IPS-18c (cell line): ENCODE results near the gene GAGE10.
"Not testable (repeated sequence)": the region's sequence is repeated elsewhere in the genome, so short reads cannot be mapped to it uniquely, and the experiment has no call there.

Experiments used
- H3K4me3 ChIP-seq: 2 replicates; pipeline ENCODE4 v1.7.0; 2013; ENCODE audit warnings: low read depth, mild to moderate bottlenecking, low read length, moderate library complexity; ENCODE audit not compliant: insufficient read depth
- H3K9me3 ChIP-seq: one replicate; pipeline ENCODE4 v1.6.1; 2013; ENCODE audit warnings: mild to moderate bottlenecking, low read length, moderate library complexity; ENCODE audit not compliant: control insufficient read depth, insufficient read depth

The GAGE10 gene

GRCh38 chrX:49300703-49301102 is 2.7 kb upstream of the GAGE10 start:
- Histone ChIP-seq H3K9me3 (peaks cover 7% of the 10 kb centered on the region), H3K4me3 (no peak overlapping the region)

DNA sequence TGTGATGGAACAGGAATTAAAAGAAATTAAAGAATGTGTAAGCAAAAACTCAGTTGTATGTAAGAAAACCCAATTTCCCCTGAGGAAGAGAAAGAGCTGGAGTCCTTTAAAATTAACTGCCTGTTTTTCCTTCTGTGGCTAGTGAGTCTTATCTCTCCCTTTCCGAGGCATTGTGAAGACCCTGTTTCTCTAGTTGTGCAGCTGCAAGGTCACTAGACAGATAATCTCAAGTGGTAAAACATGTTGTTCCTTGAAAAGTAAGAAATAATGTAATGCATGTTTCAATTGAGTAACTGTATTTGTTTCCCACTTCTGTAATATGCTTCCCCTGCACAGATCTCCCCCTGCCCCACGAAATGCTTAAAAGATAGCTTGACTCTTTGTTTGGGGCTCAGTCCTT is 4.3 kb downstream of the GAGE10 start:
- H3K4me3 ChIP-seq, H3K9me3 ChIP-seq: not testable (repeated sequence)

DNA sequence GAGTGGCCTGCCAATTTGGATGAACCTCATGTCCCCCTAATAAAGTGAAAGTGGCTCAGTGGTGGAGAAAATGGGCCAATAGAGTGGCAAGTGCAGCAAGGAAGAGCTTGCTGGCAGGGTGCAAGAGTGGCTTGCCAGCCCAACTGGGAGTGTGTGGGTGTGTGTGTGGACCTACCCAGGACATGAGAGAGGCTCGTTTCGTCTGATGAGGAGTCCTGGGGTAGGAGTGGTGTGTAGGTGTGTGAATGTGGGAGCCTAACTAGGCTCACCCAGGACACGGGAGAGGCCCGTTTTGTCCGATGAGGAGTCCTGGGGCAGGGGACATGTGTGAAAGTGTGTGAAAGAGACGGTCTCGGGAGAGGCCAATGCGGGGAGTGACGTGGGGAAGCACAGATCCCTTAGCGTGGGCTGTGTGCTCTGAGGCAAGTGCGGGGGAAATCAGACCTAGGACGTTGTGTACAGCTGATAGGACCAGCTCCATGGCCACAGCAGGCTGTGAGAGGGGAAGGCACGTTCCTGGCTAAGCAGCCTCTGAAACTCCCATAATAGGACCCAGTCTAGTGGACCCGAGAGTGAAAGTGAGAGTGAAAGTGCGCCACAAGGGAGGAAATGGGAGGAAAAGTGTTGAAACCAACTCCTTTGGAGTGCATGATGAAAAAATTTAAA is 5.3 kb downstream of the GAGE10 start:
- Histone ChIP-seq H3K4me3 (no peak overlapping the region), H3K9me3 (peaks cover 11% of the 10 kb centered on the region)

GRCh38 chrX:49309401-49309981 is 6.0 kb downstream of the GAGE10 start:
- Histone ChIP-seq H3K9me3 (peaks cover 12% of the 10 kb centered on the region), H3K4me3 (peak overlapping the region; percentile 24; the same call in 1 of the 2 replicates)

GRCh38 chrX:49310371-49310770 is 6.9 kb downstream of the GAGE10 start:
- H3K4me3 ChIP-seq: peak overlapping the region; percentile 6; the same call in 1 of the 2 replicates
- H3K9me3 ChIP-seq: peaks cover 13% of the 10 kb centered on the region

- peaks cover 13% of the 10 kb centered on the region for H3K9me3 ChIP-seq
- H3K4me3 ChIP-seq: no peak overlapping the region
These were observed 8.7 kb downstream of the GAGE10 start for GRCh38 chrX:49312176-49312575.

GRCh38 chrX:49316085-49316484 is 12.6 kb downstream of the GAGE10 start:
- Histone ChIP-seq H3K9me3 (peaks cover 7% of the 10 kb centered on the region), H3K4me3 (no peak overlapping the region)

GRCh38 chrX:49321737-49322136 is 18.3 kb downstream of the GAGE10 start, which contains the start of gene GAGE12J:
GAGE12J (plus strand) TSS chrX:49322037; CDS start chrX:49323194, 1,157 bp downstream.
- H3K9me3 ChIP-seq, H3K4me3 ChIP-seq: not testable (repeated sequence)

DNA sequence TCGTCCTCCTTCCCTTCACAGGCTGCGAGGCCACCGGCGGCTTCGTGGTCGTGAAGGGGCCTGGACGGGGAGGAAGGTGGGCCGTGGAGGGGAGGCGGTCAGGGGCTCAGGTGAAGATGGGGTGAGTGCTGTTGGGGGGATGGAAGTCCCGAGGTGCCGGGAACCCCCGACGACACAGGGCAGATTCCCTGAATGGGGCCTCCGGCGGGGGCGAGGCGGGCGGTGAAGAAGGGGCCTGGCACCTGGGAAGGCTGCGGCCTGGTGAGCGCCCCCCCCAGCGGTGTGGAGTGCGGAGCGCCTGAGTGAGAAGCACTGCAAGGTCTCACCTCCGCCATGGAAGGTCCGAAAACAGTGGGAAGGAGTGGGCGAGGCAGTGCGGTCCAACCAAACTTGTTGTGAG is 18.8 kb downstream of the GAGE10 start:
- not testable (repeated sequence) for H3K9me3 ChIP-seq, H3K4me3 ChIP-seq

DNA sequence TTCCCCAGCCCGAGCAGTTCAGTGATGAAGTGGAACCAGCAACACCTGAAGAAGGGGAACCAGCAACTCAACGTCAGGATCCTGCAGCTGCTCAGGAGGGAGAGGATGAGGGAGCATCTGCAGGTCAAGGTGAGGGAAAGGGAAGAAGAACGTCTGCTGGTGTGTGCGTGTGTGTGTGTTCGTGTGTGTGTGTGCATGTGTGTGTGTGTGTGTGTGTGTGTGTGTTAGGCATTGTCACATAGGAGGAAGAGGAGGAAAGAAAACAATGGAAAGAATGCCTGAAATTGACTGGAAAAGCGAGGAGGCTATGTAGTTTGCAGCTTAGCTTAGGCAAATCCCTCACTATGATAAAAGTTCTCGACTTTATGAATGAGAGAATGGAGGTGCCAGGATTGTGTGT is 20.3 kb downstream of the GAGE10 start:
- H3K9me3 ChIP-seq, H3K4me3 ChIP-seq: not testable (repeated sequence)

- H3K9me3 ChIP-seq, H3K4me3 ChIP-seq: not testable (repeated sequence)
These were observed 27.0 kb downstream of the GAGE10 start for GRCh38 chrX:49330421-49330820.

GRCh38 chrX:49331282-49331681 is 27.8 kb downstream of the GAGE10 start, which contains the start of gene GAGE13:
GAGE13 (plus strand) TSS chrX:49331582; CDS start chrX:49332738, 1,156 bp downstream.
- not testable (repeated sequence) for H3K4me3 ChIP-seq, H3K9me3 ChIP-seq

DNA sequence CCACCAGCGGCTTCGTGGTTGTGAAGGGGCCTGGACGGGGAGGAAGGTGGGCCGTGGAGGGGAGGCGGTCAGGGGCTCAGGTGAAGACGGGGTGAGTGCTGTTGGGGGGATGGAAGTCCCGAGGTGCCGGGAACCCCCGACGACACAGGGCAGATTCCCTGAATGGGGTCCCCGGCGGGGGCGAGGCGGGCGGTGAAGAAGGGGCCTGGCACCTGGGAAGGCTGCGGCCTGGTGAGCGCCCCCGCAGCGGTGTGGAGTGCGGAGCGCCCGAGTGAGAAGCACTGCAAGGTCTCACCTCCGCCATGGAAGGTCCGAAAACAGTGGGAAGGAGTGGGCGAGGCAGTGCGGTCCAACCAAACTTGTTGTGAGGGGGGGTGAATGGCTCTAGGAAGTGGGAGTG is 28.4 kb downstream of the GAGE10 start:
- H3K4me3 ChIP-seq: not testable (repeated sequence)

GRCh38 chrX:49341449-49341848 is 38.0 kb downstream of the GAGE10 start:
- H3K9me3 ChIP-seq, H3K4me3 ChIP-seq: not testable (repeated sequence)

More for the DNA sequence above, 28.4 kb downstream of the GAGE10 start:
- H3K9me3 ChIP-seq: not testable (repeated sequence)

- not testable (repeated sequence) for H3K4me3 ChIP-seq, H3K9me3 ChIP-seq
These were observed 41.2 kb downstream of the GAGE10 start for GRCh38 chrX:49344496-49345175.

- H3K4me3 ChIP-seq, H3K9me3 ChIP-seq: not testable (repeated sequence)
These were observed 42.0 kb downstream of the GAGE10 start for GRCh38 chrX:49345402-49345801.

DNA sequence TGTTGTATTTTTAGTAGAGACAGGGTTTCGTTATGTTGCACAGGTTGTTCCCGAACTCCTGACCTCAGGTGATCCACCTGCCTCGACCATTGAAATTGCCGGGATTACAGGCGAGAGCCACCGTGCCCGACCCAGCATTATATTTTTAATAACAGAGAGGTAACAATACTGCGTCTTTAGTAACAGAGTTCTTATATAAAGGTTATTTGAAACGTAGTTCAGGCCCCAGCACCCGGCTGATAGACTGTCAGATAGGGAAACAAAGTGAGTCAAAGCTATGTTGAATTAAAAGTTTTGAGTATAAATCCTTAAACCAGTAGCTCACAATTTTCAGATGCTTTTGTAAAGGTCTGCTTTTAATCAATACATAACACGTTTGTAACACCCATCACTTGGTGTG is 42.7 kb downstream of the GAGE10 start:
- not testable (repeated sequence) for H3K9me3 ChIP-seq, H3K4me3 ChIP-seq
